Hematopoietic multipotent progenitor cell treated with erythropoietin and hydrocortisone succinate and interleukin-3 and kit ligand, for 15 days (in vitro differentiated cells): Measurements from ENCODE around the gene CFAP45.

Experiments
- DNase-seq: peaks from one replicate; pipeline ENCODE4 v3.0.0-alpha.2; 2015; ENCODE audit warnings: low spot score

The CFAP45 gene, protein sequence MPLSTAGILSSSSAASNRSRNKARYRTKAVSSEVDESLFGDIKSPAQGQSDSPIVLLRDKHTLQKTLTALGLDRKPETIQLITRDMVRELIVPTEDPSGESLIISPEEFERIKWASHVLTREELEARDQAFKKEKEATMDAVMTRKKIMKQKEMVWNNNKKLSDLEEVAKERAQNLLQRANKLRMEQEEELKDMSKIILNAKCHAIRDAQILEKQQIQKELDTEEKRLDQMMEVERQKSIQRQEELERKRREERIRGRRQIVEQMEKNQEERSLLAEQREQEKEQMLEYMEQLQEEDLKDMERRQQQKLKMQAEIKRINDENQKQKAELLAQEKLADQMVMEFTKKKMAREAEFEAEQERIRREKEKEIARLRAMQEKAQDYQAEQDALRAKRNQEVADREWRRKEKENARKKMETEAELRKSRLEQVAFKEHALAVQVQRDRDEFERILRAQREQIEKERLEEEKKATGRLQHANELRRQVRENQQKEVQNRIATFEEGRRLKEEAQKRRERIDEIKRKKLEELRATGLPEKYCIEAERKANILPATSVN

DNA sequence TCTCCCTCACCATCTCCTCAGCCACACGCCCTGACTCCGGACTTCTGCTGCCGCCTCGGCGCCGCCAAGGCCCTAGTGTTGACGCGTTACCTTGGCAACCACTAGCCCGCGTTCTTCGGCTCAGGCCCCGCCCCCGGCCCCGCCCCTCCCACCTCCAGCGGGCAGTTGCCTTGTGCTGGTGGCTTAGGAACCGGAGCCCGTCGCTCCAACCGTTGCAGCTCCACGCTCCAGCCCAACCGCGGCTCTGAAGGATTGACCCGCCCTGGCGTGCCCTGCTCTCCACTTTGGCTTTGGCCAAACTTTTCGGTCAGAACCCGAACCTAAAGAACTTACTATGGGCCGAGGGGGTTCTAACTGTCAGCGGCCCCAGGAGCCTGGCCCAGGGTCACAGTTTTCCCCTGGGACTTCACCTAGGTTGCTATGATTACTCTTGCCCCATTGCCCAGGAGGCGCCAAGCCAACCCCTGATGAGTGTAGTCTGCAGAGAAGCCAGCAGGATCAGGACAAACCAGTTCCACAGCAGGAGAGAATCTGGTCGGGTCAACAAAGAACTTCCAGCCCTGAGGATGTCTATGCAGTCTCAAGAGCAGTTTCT is at the start of gene CFAP45:
TSS of gene CFAP45 (minus strand) at position 80 of the 595 bp plus-strand sequence. CDS start at position 13, 67 bp downstream.
- DNase-seq, result peak; percentile 78

DNA sequence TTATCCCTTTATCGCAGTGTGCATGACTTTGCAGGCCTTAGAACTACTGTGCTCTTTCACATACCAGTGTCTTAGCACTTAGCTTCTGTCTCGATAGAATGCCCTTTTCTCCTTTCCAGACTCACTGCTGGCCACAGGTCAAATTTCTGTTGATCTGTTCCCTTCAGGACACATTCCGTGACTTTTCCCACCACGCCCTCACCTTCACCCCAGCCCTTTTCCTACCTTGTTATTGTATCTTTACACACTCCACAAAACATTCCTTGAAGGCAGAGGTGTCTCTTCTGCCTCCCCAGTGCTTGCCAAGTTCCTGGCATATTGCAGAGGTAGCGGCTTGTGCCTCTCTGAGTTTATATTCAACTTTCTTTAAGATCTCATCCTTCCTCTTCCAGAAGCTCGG is 49.2 kb upstream of the CFAP45 start:
- DNase-seq, result no peak

DNA sequence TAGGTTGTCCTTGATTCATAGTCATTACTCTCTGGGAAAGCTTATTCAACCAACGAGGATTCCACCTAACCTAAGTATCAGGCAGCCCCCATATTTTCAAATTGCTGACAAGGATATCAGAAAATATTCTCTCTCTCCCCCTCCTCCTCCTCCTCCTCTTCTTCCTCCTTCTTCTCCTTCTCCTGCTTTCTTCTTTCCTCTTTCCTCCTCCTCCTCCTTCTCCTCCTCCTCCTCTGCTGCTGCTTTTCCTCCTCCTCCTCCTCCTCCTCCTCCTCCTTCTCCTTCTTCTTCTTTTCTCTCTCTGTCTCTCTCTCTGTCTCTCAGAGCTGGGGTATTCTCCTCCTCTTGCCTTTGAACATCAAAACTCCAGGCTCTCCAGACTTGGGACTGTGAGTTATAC is 48.0 kb upstream of the CFAP45 start:
- no peak for DNase-seq

DNA sequence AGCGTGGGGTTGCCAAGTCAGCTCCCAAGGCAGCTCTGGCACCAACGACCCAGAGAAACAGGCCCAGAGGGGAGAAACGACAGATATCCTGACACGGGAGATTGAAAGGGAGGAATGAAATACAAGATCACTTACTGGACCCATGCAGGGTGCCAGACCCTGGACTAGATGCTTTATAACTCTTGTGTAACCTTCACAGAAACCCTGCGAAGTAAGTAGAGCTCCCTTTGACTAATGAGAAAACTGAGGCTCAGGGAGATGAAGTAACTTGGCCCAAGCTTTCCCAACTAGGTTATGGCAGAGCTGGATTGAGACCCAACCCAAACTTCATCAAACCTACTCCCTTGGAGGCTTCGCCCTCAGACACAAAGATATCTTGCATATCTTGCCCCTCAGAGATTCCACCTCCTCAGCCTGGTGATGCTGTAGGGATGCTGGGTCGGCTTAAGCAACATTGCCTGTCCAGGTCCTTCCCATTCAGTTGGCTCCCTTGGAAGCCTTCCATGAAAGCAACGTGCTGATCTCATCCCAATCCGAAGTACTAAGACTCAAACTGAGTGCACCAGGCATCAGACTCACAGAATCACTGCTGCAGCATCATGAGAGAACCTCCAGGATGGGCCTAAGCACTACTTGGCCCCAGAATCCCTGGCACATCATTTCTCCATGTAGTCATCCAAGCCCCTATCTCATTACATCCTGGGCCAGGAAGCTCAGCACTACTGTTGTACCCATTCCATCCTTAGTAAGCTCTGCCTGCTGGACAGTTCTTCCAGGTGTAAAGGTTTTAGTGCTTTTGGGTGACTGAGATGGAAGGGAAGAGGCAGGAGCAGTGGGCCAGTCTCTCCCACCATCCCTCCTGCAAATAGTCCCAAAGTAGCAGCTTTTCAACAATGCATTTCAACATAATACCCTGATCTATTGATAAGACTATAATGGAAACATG is 46.5 kb upstream of the CFAP45 start:
- no peak for DNase-seq

DNA sequence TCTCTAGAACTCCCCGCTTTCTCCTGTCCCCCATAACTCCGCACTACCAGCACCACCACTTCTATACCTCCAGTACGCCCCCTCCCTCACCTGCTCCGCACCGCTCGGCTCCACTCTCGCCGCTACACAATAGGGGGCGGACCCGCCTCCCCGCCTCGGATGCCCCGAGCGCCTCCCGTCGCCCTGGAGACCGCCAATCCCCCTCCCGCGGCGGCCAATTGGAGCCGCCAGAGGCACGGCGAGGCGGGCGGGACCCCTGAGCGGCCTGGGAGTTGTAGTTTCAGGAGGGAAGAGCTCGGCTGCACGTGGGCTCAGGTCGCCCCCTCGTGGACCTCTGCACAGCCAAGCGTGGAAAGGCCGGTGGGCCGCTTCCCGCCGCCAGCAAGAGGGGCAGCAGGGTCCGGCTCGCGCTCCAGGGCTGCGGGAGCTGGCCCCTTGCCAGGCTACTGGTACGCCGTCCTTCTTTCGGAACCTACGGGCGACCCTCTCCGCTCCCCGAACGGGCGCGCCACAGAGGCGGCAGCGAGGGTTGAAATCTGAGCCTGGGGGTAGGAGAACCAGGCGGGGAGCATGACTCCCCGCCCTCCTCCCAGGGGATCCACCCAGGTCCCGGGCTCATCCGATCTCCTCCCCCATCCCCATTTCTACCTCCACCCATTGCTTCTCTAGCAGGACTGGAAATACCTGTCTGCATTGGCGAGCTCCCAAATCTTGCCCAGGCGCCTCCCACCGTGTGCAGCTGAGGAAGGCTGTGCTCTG is 45.7 kb upstream of the CFAP45 start, which contains the start of gene IGSF9:
TSS of gene IGSF9 (minus strand) at position 131 of the 759 bp plus-strand sequence. CDS start 2,159 bp downstream, outside the sequence.
- DNase-seq, result no peak

DNA sequence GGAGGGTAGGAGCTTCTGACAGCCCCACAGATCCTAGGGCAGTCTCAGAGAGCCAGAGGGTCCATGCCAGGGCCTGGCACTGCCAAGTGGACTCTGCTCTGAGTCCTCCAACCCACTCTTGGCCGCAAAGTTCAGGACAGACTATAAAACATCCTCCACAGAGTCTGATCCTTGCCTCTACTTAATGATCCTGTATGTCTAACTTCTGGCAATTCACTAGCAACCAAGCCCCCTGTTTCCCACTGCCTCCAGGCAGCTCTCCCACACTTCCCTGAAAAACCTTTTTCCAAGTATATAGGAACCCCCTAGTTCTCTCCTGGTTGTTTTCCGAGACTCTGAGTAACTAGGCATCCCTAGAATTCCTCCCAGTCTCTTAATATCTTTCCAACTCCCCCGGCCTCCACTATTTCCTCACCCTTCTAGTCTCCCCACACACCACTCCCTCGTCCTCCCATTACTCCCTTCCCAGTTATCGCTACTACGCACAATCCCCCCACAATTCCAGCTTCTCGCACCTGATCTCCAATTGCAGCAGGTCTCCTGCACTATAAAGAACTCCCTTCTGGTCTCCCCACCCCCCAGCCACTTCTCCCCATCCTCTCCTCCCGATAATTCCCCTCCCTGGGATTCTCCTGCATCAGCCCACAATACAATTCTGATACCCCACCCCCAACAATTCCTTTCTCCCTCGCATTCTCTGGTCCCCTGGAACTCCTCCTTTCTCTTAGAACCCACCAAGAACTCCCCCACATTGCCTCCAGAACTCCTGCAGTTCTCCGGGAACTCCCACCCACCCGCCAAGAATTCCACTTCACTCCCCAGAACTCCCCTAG is 44.9 kb upstream of the CFAP45 start:
- no peak for DNase-seq

DNA sequence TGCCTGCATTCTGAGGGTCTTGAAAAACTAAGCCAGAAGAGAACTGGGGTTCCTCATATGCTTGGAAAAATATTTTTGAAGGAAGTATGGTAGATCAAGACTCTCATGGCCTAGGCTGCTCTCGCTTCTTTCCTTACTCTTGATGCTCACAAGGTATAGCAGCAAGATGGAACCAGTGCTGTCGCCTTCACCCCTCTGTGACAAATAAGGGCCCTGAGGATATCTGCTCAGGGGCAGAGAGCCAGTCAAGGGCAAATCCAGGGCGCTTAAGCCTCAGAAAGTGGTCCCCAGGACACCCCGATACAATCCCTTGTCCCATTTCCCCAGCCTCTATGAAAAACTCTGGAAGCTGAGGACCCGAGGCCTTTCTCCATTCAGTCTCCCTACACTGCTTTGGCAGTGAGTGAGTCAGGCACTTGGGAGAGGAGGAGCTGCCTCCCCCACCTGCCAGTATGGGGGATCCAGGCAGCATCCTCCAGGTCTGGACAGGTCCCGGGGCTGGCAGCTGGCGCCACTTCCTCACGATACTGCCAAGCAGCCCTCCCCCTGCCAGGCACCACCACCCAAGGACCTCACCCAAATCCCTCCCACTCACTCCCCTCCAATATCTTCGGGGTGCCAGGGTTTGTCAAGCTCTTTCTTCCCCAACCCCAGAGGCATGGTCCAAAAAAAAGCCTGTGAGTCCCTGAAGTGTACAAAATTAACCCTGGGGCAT is 44.1 kb upstream of the CFAP45 start:
- no peak for DNase-seq

DNA sequence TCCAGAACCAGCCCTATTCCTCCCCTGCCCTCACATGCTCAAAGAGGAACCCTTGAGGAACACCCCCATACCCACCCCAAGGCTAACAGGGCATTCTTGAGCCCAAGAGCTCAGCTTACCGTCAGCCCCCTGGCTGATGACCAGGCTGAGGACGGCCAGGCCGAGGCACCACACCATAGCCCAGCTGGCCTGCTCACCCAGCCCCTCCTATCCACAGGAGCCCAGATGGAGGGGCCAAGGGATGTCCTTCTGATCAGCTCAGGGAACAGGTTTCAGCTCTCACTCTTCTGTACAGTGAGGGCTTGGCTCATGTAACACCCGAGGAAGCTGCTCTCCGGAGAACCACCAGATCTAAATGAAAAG is 43.3 kb upstream of the CFAP45 start:
- DNase-seq, result no peak

DNA sequence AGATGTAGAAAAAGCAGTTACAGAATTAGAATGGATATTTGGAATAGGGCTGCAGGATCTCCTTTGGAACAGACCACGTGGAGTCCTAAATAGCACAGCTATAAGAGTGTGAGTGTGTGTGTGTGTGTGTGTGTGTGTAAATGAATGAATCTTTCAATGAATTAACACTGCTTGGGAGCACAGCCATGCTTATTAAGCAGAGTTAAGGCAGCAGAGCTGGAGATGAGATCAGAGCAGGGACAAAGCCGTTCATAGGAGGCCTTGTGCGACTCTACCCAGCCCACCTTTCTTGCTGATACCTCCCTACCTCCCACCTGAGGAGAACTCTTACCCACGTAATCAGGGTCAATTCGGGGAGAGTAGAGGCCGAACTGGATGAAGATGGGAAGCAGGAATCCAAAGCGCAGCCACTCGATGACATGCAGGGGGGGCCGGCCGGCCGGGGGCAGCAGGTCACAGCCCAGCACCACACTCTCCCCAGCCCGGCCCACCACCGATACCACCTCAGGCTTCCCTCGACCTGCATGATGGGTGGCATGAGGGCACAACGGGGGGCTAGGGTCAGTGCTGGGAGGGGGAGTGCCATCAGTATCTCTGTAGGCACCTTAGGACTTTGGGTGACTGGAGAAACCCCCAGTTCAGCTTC is 42.8 kb upstream of the CFAP45 start:
- no peak for DNase-seq

DNA sequence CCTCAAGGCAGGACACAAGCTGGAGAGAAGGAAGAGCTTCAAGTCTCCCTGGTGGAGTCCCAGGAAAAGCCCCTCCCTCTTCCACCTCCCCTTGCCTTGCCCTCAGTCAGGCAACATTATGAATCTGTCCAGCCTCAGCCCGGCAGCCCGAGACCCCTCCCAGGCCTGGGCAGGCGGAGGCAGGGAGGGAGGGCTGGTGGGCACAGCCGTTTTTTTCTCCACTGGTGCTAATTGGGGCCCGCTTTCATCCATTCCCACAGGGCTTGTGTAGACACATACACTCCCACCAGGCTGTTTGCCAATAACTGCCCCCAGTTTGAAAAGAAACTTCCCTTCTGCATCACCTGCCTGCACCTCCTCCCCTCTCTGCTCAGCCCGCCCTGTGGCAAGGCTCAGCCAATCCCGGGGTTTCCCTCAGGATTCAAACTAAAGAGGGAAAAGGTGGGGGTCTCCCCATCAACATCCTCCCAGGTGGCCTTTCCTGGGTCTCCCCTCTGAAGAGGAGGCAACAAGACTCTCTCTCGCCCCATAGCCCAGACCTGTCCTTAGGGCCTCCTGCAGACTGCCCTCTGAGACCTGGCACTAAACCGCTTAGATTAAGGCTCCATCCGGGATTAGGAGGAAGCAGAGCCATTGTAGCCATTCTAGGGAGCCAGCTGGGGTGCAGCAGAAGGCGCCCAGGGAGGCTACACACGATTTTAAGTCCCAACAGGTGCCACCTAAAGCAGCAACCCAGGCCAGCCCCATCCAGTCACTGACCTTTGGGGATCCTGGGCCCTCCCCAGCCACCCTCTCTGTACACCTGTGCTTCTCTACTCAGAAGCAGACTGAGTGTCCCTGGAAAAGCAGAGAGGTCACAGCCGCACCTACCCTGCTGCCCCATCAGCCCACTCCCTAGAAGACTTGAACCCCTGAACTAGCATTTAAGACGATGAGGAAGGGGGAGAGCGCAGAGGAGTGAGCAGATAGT is 41.9 kb upstream of the CFAP45 start:
- DNase-seq, result no peak

DNA sequence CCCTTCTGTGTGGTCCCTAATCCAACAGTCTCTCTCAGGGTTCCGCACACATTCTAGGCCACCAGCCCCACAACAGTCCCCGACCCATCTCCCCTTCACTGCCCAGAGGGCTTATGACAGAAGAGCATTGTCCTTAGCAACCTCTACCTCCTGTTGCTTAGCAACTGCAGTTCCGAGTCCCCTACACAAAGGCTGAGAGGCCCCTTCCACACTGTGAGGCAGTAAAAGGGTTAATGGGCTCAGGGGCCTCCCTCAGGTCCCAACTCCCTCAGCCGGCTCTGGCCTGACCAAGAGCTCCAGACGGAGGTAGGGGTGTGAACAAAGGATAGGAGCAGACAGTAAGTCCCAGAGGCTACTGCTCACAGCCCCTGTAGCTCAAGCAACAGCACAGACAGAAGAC is 41.2 kb upstream of the CFAP45 start:
- DNase-seq, result no peak

DNA sequence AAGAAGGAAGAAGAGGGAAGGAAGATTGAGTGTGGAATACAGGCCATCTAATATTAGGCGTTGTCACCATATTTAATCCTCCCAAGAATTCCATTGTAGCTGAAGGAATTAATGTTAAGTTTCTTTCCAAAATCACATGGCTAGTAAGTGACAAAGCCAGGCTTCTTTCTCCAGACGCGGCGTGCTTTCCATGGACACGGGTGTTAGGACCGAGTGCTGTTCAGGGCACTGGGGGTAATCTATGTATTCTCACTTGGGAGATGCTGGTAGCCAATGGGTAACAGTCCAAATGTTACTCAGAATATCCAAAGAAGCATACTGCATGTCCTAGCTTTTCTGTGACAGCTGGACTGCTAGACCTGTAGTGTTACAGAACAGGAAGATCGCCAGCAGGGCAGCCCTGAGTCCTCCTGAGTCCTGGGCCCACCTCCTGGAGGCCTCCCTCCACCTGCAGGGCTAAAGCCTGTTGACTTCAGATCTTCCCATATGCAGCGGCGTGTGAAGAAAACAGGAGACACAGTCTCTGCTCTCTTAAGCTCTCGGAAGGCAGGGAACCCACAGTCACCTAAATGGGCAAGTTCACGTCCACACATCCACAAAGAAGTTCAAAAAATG is 40.1 kb upstream of the CFAP45 start:
- no peak for DNase-seq

DNA sequence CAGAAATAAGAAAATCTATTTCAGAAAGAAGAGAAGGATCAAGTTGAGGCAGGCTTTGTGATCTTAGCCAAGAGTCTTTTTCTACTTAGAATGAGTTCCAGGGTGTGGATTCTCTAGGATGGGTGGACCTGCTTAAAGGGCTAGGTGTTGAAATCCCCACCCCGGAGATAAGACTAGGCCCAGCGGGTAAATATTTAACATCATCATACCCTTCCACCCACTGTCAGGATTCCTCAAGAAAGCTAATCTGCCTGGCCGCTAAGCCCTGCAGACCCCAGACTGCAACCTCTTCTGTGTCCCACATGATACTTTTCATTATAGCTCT is 39.7 kb upstream of the CFAP45 start:
- DNase-seq, result no peak

DNA sequence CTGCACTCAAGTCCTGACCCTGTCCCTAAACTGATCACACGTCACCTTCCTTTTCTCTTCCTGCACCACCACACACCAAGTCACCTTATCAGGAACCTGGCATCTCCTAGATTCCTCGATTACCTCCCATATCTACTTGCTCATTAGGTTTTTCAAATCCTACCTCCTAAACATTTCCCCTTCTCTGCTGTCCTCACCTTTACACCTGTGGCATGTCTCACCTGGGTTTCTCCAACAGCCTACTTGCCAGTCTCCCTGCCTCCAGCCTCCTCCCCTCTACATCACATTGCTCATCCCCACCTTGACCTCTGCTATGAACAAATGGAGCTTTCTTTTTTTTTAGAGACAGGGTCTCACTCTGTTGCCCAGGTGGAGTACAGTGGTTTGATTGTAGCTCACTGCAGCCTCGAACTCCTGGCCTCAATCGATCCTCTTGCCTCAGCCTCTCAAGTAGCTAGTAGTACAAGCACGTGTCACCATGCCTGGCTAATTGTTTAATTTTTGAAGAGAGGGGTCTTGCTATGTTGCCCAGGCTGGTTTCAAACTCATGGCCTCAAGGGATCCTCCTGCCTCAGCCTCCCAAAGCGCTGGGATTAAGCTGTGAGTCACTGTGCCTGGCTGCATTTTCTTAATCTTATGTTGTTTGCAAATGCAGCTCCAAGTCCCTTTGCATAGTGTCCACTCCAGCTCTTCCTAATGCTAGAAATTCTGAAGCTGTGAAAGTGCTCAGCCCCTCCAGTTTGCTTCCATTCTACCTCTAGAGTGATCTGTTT is 39.1 kb upstream of the CFAP45 start:
- DNase-seq, result no peak

DNA sequence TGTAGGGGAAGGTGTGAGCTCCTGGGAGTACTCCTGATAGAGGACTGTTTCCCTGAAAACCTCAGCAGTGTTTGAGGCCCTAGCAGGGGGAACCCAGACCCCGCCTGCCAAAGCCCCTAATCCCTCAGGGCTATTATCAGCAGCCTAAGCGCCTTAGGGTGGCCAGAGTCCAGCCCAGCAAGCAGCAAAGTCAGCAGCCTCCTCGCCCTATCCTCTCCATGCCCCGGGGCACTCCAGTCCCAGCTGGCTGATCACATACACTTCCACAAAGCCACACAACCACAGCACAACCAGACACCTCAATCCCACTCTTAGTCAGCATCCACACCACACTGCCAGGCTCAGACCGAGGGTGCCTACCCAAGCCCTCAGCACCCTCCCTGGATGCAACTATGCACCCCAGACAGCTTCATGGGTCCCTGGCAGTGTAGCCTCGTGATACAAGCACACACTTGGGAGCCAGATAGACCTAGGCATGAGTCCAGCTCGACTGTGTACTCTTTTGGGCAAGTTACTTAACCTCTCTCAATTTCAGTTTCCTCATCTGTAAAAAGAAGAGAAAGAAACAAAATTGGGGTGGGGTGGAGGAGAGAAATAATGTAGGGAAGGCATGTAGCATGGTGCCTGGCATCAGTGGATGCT is 38.4 kb upstream of the CFAP45 start:
- no peak for DNase-seq

DNA sequence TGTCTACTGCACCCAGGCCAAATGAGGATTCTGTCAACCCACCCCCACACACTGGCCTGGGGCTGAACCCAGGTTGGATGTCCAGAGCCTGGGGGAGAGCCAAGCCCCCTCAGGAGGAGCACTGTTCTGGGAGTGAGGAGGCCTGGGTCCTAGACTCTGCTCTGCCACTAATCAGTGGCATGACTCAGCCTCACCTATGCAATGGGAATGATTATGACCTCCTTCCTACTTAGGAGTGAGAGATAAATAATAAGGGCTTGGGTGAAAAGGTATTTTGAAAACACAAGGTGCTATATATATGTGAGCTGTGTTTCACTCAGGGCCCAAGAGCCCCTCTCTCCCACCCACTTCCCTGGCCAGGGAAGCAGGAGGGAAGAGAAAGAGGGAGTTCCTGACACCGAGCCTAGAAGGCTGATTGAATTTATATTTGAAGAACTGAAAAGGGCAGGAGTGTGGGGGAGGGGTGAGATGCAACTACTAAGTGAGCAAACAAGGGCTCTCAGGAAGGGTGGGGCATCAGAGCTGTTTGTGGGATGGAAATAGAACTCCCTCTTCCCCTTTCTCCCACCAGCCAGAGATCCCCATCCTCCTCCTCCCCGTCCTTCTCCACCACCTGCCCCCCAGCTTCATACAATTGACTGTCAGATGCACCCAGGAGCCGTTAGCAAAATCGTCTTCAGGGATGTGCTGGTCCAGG is 37.2 kb upstream of the CFAP45 start:
- DNase-seq, result no peak
